Endothelial cell of umbilical vein (primary cell): ENCODE data around the gene G6PC2.

Experiments used
- EZH2 ChIP-seq: IDR thresholded peaks from 2 replicates; pipeline ENCODE4 v1.6.1; 2012; ENCODE audit warnings: borderline replicate concordance, low read depth, mild to moderate bottlenecking, moderate library complexity, low read length, inconsistent platforms; ENCODE audit not compliant: severe bottlenecking
- FOS ChIP-seq: IDR thresholded peaks from 2 replicates; pipeline ENCODE4 v1.6.1; 2011; ENCODE audit warnings: mild to moderate bottlenecking, low read length, moderate library complexity, borderline replicate concordance; ENCODE audit not compliant: insufficient read depth
- GATA2 ChIP-seq: IDR thresholded peaks from 2 replicates; pipeline ENCODE4 v1.7.0; 2011; ENCODE audit warnings: low read depth, mild to moderate bottlenecking, moderate library complexity, mixed read lengths, low read length; ENCODE audit not compliant: insufficient read length, insufficient read depth
- JUN ChIP-seq: IDR thresholded peaks from 2 replicates; pipeline ENCODE4 v1.6.1; 2011; ENCODE audit warnings: borderline replicate concordance, low read depth; ENCODE audit not compliant: insufficient read length, insufficient read depth
- MYC ChIP-seq: IDR thresholded peaks from one replicate; pipeline ENCODE4 v1.6.1; 2011; ENCODE audit warnings: mild to moderate bottlenecking, low read depth, low read length
- POLR2A ChIP-seq: IDR thresholded peaks from 2 replicates; pipeline ENCODE4 v1.6.1; 2012; ENCODE audit warnings: low read depth, mild to moderate bottlenecking, control low read depth, low read length
- POLR2AphosphoS5 ChIP-seq: IDR thresholded peaks from 2 replicates; pipeline ENCODE4 v1.6.1; 2012; ENCODE audit warnings: low read depth, mild to moderate bottlenecking, control low read depth, low read length, moderate library complexity; ENCODE audit not compliant: insufficient read depth
- TF ChIP-seq, protein P1 (sequence below), 2 donors: IDR thresholded peaks; 1 replicate in 1 of 2; 2 replicates in 1 of 2; pipeline ENCODE4 v1.5.1; 2011; ENCODE audit warnings: low read length in 2 of 2, mild to moderate bottlenecking in 2 of 2, moderate library complexity in 2 of 2, control low read depth in 1 of 2, inconsistent platforms in 1 of 2, low read depth in 1 of 2; ENCODE audit not compliant: insufficient read depth in 1 of 2; ENCODE audit errors: extremely low read depth in 1 of 2
- TF ChIP-seq, protein P2 (sequence below): IDR thresholded peaks from 2 replicates; pipeline ENCODE4 v1.6.1; 2011; ENCODE audit not compliant: insufficient read depth, insufficient read length

DNA sequence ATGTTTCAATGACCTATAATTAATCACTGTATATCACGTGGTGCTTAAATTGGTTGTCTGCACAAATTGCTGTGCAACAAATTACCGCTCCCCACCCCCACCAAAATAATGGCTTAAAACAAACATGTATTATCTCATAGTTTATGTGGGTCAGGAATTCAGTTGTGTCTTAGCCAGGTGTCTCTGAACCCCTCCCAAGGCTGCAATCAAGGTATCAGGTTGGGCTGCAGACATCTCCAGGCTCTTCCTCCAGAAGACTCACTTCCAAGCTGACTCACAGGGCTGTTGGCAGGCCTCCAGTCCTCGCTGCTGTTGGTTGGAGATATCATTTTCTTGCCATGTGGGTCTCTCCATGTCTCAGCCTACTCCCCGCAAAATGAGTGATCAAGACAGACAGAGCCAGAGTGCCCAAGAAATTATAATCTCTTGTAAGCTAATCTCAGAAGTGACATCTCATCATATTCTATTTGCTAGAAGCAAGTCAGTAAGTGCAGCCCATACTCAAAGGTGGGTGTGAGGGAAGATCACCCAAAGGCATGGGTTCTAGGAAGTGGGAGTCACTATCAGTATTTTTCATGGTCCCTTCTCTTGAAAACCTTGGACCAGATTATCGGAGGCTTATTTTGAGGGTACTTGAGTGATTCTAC, 49.3 kb upstream of the G6PC2 start:
- TF ChIP-seq POLR2A (no peak), JUN (peak; percentile 7), POLR2AphosphoS5 (peak; percentile 32), MYC (no peak), EZH2 (no peak), FOS (peak; percentile 76), GATA2 (peak; percentile 53)
- TF ChIP-seq, protein P1, sequence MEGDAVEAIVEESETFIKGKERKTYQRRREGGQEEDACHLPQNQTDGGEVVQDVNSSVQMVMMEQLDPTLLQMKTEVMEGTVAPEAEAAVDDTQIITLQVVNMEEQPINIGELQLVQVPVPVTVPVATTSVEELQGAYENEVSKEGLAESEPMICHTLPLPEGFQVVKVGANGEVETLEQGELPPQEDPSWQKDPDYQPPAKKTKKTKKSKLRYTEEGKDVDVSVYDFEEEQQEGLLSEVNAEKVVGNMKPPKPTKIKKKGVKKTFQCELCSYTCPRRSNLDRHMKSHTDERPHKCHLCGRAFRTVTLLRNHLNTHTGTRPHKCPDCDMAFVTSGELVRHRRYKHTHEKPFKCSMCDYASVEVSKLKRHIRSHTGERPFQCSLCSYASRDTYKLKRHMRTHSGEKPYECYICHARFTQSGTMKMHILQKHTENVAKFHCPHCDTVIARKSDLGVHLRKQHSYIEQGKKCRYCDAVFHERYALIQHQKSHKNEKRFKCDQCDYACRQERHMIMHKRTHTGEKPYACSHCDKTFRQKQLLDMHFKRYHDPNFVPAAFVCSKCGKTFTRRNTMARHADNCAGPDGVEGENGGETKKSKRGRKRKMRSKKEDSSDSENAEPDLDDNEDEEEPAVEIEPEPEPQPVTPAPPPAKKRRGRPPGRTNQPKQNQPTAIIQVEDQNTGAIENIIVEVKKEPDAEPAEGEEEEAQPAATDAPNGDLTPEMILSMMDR (IDR thresholded peaks at IDR 0.05; ENCODE audit: extremely low read depth in 1 of 2, insufficient read depth in 1 of 2, low read depth in 1 of 2, low read length in 2 of 2) = no peak
- TF ChIP-seq, protein P2, sequence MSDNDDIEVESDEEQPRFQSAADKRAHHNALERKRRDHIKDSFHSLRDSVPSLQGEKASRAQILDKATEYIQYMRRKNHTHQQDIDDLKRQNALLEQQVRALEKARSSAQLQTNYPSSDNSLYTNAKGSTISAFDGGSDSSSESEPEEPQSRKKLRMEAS = no peak
